NCI-H526 (cell line): Measurements from ENCODE around the gene EIF1.
"Not testable (repeated sequence)": the region's sequence is repeated elsewhere in the genome, so short reads cannot be mapped to it uniquely, and the experiment has no call there.

Experiments used
- DNase-seq, 2 experiments: peaks; one replicate each; lab custom pipeline; 2025; lab: John Stamatoyannopoulos, UW

EIF1 gene

GRCh38 chr17:41655611-41656111 lies 33.0 kb upstream of the EIF1 start:
- DNase-seq: peak; percentile 57 to 93

- DNase-seq: no peak
Observed at GRCh38 chr17:41656249-41657023, 32.2 kb upstream of the EIF1 start.

- DNase-seq: no peak
Observed at GRCh38 chr17:41657176-41657754, 31.4 kb upstream of the EIF1 start.

- no peak for DNase-seq
Observed at GRCh38 chr17:41657936-41658335, 30.7 kb upstream of the EIF1 start.

- DNase-seq: peak in 1 of 2 experiments; percentile 39
Observed at GRCh38 chr17:41658846-41659245, 29.8 kb upstream of the EIF1 start.

GRCh38 chr17:41659427-41660212 lies 29.1 kb upstream of the EIF1 start:
- peak; percentile 94 to 96 for DNase-seq

- peak; percentile 84 to 90 for DNase-seq
Observed at GRCh38 chr17:41660221-41660711, 28.4 kb upstream of the EIF1 start.

- peak; percentile 68 to 75 for DNase-seq
Observed at GRCh38 chr17:41663451-41664171, 25.1 kb upstream of the EIF1 start.

GRCh38 chr17:41664172-41664457 lies 24.6 kb upstream of the EIF1 start:
- no peak for DNase-seq

- no peak for DNase-seq
Observed at GRCh38 chr17:41664587-41665565, 23.8 kb upstream of the EIF1 start.

GRCh38 chr17:41665566-41666236 lies 23.0 kb upstream of the EIF1 start:
- DNase-seq: peak; percentile 60 to 91

- peak; percentile 59 to 72 for DNase-seq
Observed at GRCh38 chr17:41666237-41666641, 22.4 kb upstream of the EIF1 start.

- DNase-seq: peak; percentile 58 to 88
Observed at GRCh38 chr17:41666708-41667279, 21.9 kb upstream of the EIF1 start.

- DNase-seq: peak in 1 of 2 experiments; percentile 56
Observed at GRCh38 chr17:41667280-41668041, 21.2 kb upstream of the EIF1 start.

GRCh38 chr17:41672153-41672552 lies 16.5 kb upstream of the EIF1 start:
- no peak for DNase-seq

GRCh38 chr17:41675157-41676057 lies 13.3 kb upstream of the EIF1 start:
- DNase-seq: not testable (repeated sequence)

GRCh38 chr17:41676058-41676419 lies 12.6 kb upstream of the EIF1 start:
- DNase-seq: no peak

- DNase-seq: no peak
Observed at GRCh38 chr17:41678411-41678906, 10.2 kb upstream of the EIF1 start.
